GM15510 (cell line): ENCODE results near the gene ESR2.

Experiments used
- POLR2A ChIP-seq: IDR thresholded peaks from 3 replicates; pipeline ENCODE4 v1.6.1; 2011; ENCODE audit warnings: borderline replicate concordance; ENCODE audit not compliant: insufficient read length; ENCODE audit errors: extremely low read depth

ESR2 gene

GRCh38 chr14:64279704-64280668 lies 14.2 kb downstream of the ESR2 start:
- TF ChIP-seq POLR2A: no peak

- no peak for TF ChIP-seq POLR2A
Observed at GRCh38 chr14:64278458-64278857, 15.7 kb downstream of the ESR2 start.

GRCh38 chr14:64272019-64272418 lies 22.2 kb downstream of the ESR2 start:
- no peak for TF ChIP-seq POLR2A

DNA sequence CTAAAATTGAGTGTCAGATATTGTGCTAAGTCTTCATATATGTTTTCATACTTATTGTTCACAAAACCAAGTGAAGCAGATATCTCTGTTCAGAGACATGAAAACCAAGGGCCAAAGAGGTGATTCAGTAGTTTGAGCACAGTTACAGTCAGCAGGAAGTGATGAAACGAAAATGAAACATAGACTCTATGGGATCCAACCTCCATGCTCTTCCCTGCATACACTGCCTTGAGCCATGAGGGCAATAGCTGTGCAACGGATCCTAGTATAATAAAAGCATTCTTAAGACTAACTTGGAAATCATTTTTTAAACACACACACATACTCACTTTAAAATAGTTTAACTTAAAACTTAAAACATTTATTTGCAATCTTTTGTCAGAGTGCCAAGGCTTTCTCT lies 27.9 kb downstream of the ESR2 start:
- TF ChIP-seq POLR2A: no peak

DNA sequence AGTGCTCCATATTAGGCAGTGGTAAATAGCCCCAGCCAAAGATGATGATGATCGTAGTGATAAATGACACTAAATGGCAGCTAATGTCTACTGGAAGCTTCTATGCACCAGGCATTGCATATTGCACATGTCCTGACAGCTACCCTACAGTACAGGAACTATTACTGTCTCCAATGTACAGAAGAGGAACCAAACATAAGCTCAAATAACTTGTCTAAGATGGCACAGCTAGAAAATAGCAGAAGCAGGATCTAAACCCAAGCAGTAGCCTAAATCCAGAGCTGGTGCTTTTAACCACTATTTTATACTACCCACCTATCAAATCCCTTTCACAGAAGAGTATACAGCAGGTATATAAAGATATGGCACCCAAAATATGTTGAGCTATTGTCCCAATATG lies 28.9 kb downstream of the ESR2 start:
- TF ChIP-seq POLR2A: no peak

DNA sequence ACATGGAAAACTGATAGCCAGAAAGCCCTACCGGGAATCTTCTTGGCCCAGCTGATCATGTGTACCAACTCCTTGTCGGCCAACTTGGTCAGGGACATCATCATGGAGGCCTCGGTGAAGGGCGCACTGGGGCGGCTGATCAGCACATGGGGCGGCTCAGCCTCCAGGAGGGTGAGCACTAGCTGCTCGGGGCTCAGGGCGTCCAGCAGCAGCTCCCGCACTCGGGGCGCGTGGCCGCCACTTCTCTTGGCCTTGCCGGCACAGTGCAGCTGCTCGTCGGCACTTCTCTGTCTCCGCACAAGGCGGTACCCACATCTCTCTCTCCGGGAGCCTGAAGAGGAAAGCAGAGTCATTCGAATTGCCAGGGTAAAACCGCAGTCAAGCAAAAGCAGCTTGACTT lies 33.8 kb downstream of the ESR2 start:
- no peak for TF ChIP-seq POLR2A

- TF ChIP-seq POLR2A: no peak
Observed at GRCh38 chr14:64255756-64256155, 38.4 kb downstream of the ESR2 start.

DNA sequence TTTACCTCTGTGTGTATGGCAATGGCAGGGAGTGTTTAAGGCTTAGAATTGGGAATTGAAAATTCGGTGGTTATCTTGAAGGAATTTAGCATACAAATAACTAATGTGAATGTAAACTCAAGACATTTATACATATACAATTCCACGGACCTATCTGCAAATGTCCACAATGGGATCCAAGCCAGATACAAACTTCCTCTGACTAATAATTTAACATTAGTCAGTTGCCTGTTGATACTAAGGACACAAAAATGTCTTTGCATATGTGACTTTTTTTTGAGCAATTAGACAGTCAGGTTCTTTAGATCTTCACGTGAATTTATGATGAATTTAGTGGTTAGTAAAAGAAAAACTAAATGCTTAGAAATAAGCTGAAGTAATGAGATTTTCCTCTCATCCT lies 40.5 kb downstream of the ESR2 start:
- no peak for TF ChIP-seq POLR2A

- no peak for TF ChIP-seq POLR2A
Observed at GRCh38 chr14:64249363-64249762, 44.8 kb downstream of the ESR2 start.

DNA sequence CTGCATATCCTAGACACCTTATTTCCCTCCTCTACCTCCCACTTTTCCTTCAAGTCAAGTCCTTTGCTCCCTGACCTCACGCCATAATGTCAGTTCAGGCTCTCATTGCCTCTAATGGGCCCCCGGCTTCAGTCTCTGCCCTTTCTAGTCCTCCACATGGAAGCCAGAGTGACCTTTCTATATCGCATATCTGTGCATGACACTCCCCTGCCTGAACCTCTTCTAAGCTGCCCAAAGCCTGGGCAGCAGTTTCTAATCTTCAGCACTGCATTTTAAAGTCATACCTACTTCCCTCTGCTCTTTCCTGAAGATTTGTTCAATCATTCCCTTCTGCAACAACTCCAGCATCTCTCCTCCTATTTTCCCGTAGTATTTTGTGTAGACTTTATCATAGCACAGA lies 45.5 kb downstream of the ESR2 start:
- TF ChIP-seq POLR2A: no peak

- no peak for TF ChIP-seq POLR2A
Observed at GRCh38 chr14:64247195-64247594, 47.0 kb downstream of the ESR2 start.

DNA sequence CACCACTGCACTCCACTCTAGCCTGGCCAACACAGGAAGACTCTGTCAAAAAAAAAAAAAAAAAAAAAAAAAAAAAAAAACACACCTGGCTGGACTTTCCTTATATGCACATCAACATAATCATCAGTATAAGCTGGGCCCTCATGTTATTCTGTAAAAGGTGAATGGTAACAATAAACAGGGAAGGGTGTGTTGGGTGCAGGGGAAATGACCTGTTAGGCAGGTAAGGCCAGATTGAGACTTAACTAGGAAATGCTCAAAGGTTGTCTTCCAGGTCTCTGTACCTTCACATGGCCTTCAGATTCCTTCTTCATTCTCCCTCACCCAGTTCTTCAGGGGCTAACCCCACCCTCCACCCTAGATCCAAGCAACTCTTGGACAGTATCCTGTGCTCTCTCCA lies 47.5 kb downstream of the ESR2 start:
- TF ChIP-seq POLR2A: no peak

DNA sequence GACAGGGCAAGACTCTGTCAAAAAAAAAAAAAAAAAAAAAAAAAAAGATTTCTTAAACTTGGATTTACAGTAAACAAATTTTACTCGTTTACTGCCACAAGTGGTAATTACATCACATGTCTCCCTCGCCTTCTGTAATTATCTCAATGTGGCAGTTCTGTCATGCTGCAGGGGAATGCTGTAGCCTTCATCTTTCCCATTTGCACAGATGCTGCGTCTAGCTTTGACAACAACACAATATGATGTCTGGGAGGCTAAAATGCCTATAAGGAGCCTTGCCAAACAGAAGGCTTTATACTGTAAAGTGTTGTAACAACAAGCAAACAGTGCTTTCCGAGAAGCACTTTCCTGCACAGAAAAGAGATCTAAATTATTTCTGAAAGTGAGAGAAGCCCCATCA lies 48.7 kb downstream of the ESR2 start:
- no peak for TF ChIP-seq POLR2A

DNA sequence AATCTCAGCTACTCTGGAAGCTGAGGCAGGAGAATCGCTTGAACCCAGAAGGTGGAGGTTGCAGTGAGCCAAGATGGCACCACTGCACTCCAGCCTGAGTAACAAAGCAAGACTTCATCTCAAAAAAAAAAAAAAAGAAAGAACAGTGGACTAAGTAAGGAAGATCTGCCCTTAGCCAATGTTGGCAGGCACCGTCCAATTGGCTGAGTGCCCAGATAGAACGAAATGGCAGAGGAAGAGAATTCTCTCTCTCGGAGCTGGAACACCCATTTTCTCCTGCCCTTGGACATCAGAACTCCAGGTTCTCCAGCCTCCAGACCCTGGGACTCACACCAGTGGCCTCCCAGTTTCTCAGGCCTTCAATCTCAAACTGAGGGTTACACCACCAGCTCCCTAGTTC lies 49.9 kb downstream of the ESR2 start:
- no peak for TF ChIP-seq POLR2A

- no peak for TF ChIP-seq POLR2A
Observed at GRCh38 chr14:64238631-64239030, 55.5 kb downstream of the ESR2 start.

DNA sequence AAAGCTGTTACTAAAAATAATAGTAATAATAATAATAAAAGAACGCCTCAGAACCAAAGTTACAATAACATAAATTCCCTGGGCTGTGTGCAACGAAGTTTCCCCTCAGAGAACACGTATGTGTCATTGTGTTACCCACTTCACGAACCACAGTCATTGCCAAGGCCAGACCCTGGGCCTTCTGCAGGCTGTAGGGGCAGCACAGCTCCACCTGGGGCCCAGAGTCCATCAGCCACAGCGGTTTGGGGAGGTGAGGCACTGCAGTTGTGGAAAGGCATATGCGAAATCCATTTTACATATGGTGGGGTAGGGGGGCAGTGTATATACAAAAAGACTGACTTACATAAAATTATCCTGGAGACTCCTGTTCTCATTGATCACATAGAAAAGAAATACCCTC lies 56.1 kb downstream of the ESR2 start:
- no peak for TF ChIP-seq POLR2A
